ENCODE results near the gene PHLDA1.
"Not testable (repeated sequence)": the region's sequence is repeated elsewhere in the genome, so short reads cannot be mapped to it uniquely, and the experiment has no call there.

The PHLDA1 gene

GRCh38 chr12:76018111-76018510 lies 13.5 kb downstream of the PHLDA1 start:
- no peak for DNase-seq

- no peak for DNase-seq
Observed at GRCh38 chr12:76014007-76014406, 17.6 kb downstream of the PHLDA1 start.

- no peak for DNase-seq
Observed at GRCh38 chr12:76013603-76014002, 18.0 kb downstream of the PHLDA1 start.

DNA sequence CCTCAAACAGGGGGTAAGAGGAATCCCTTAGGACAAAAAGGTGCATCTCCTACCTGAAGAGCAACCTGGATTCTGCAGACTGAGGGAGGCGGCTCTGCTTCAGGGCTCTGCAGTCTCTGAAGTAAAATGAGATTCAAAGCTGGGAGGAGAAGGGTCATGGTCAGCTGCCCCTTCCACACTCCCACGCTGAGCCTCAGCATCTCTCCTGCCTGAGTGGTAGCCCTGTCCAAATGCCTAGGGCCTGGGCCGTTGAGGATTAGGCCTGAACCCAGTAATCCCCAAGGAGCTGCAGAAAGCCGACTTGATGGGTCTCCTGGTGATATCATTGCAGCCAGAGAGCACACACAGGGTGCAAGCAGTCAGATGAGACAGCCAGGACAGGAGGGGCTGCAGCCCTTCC lies 18.9 kb downstream of the PHLDA1 start:
- no peak for DNase-seq

- no peak for DNase-seq
Observed at GRCh38 chr12:76010732-76011458, 20.7 kb downstream of the PHLDA1 start.

GRCh38 chr12:76008428-76008827 lies 23.1 kb downstream of the PHLDA1 start:
- DNase-seq = no peak

GRCh38 chr12:76007640-76008039 lies 23.9 kb downstream of the PHLDA1 start:
- DNase-seq = no peak

DNA sequence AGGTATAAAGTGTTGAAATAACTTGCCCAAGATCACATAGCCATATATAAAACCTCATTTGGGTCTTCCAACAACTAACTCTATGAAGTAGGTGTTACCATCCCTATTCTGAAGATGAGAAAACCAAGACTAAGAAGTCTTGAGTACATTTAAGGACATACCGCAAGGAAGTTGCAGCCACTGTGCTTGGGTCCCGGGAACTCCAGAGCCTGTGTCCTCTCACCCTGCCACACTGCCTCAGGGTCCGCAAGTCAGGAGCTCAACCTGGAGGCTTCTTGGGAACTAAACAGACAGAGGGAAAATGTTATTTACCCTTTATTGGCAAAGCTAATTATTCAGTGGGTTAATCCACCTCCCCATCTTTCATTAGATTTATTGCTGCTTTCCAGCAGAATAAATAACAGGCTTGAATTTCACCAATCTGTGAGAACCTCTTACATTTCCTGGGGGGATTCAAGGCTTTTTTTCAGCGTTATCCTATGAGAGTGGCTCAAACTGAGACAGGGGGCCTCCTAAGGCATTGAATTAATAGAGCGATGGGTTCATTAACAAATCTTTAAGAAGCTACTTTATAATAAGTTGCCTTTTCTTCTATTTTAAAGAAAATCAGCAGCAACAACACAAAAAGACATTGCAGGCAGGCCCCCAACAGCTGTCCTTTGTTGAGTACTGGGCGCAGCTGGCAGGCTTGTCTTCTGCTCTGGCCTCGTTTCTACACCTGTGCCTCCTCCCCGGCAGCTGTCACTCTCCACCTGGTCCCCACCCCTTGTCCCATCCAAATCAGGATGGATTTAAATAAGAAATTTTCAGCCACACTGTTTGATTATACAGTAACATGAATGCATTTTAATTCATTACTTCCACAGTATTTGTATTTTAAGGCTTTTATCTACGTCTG lies 25.3 kb downstream of the PHLDA1 start:
- no peak for DNase-seq

DNA sequence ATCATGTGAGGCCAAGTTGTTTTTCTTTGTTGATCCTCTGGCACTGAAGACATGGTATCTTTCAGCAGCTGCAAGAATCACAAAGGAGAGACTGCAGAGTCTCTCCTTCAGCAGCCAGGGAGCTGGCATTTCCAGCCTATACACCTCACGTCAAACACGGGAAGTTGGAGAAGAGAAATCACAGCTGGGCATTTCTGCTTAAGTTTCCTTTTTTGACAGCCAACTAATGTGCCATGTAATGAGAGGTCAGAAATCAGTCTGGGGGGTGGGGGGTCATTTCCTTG lies 28.3 kb downstream of the PHLDA1 start:
- DNase-seq = no peak

DNA sequence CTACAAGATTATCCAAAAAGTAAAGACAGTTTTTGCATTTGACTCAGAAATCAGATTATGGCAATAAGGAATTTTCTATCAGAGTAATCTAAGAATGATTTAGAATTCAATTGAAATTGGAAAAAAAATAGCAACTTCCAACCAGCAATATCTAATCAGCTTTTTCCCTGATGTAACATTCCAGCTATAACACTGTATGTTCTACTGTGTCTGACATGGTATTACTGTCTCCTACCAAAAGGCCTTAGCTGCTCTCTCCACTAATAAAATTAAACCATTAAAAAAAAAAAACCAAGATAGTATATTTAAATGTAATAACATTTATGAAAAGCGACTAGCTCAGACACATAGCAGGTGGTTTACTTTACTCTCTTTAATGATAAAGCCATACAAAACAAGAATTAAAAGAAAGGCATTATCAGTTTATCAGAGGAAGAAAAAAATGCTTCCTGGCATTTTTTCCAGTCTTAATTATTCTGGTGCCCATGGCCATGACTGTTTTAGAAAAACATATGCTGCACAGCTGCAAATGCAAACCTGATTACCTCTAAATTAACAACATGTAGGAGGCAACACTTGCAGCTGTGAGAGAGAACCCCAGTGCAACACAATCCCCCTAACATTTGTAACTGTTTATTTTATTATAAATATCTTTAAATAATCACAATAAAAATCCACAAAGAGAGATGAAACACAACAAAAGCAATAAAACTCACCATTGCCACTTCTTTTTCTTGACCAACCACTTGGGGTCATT lies 28.8 kb downstream of the PHLDA1 start:
- DNase-seq = no peak

DNA sequence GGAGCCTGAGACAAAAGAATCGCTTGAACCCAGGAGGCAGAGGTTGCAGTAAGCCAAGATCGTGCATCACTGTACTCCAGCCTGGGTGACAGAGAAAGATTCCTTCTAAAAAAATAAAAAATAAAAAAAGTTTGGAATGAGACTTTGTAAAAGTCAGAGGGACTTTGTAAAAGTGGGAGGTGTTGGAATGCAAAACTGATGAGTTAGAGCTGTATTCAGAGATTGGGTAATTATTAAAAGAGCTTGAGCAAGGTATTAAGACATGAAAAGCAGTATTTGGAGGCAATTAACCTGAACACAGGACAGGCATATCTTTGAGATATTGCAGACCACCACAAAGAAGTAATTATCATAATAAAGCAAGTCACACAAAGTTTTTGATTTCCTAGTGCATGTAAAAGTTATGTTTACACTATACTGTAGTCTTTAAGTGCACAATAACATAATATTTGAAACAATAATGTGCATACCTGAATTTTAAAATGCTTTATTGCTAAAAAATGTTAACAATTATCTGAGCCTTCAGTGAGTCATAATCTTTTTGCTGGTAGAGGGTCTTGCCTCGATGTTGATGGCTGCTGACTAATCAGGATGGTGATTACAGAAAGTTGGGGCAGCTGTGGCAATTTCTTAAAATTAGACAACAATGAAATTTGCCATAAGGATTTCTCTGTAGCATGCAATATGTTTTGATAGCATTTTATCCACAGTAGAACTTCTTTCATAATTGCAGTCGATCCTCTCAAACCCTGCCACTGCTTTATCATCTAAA lies 33.1 kb downstream of the PHLDA1 start:
- DNase-seq = no peak

DNA sequence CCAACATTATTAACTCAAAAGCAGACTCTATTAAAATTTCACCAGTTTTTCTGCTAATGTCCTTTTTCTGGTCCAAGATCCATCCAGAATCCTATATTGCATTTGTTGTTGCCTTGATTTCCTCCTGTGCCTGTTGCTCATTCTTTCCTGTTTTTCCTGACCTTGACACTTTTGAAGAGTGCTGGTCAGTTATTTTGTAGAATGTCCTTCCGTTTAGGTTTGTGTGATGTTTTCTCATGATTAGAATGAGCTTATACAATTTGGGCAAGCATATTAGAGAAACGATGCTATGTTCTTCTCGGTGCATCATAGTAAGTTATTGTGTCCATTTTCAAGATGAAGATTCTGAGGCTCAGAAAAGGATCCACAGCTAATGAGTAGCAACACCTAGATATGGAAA lies 33.9 kb downstream of the PHLDA1 start:
- no peak for DNase-seq

DNA sequence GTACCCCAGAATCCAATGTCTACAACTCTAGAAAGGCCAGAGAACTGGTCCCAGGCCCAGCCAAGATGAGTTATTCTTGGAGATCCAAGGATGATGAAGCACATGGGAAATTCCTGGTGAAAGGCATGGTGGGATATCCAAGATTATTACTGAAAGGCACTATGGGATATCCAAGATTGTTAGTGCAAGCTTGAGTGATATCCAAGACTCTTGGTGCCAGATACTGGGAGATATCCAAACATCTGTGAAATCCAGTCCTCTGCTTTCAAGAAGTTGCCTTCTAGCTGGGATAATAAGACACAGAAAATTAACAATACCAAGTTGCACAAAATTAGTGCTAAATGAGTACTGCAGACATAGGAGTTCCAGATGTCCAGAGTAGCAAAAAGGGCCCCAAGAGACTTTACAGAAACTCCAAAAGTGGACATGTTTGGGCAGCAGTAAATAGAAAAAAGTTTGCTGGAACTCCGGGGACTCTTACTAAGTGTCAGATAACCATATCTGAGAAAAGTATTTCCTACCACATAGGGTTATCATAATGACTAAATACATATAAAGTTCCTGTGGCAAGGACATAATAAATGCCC lies 34.6 kb downstream of the PHLDA1 start:
- no peak for DNase-seq

GRCh38 chr12:75995691-75996090 lies 35.9 kb downstream of the PHLDA1 start:
- DNase-seq = no peak

- DNase-seq = no peak
Observed at GRCh38 chr12:75994069-75994740, 37.4 kb downstream of the PHLDA1 start.

GRCh38 chr12:75991753-75992152 lies 39.8 kb downstream of the PHLDA1 start:
- DNase-seq = no peak

GRCh38 chr12:75990189-75990912 lies 41.2 kb downstream of the PHLDA1 start:
- DNase-seq = no peak

DNA sequence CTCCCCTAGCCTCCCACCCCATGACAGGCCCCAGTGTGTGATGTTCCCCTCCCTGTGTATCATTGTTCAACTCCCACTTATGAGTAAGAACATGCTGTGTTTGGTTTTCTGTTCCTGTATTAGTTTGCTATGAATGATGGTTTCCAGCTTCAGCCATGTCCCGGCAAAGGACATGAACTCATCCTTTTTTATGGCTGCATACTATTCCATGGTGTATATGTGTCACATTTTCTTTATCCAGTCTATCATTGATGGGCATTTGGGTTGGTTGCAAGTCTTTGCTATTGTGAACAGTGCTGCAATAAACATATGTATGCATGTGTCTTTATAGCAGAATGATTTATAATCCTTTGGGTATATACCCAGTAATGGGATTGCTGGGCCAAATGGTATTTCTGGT lies 43.9 kb downstream of the PHLDA1 start:
- not testable (repeated sequence) for DNase-seq

- DNase-seq = no peak
Observed at GRCh38 chr12:75986001-75986746, 45.4 kb downstream of the PHLDA1 start.

GRCh38 chr12:75985566-75985965 lies 46.0 kb downstream of the PHLDA1 start:
- DNase-seq = no peak
